Astrocyte (in vitro differentiated cells and primary cell): ENCODE measurements around the gene TUT7. TPM values are rescaled to one million over a fixed set of nuclear protein-coding genes. Genes with fewer than 3 reads are reported as not detected.

Experiments used
- DNase-seq: peaks from one replicate; pipeline ENCODE4 v3.0.0-alpha.2; 2010; ENCODE audit warnings: low read depth
- FAIRE-seq: peaks from 2 replicates; lab custom pipeline; 2011; peaks lifted over from hg19 to GRCh38; lab: Jason Lieb, UNC
- H2AFZ ChIP-seq: 2 replicates; pipeline ENCODE4 v1.6.0; 2012; ENCODE audit warnings: low read depth, low read length, inconsistent platforms
- H3K27ac ChIP-seq: 2 replicates; pipeline ENCODE4 v1.5.1; 2011; ENCODE audit warnings: low read depth, low read length, inconsistent platforms
- H3K27me3 ChIP-seq: 2 replicates; pipeline ENCODE4 v1.6.0; 2011; ENCODE audit warnings: low read length, inconsistent platforms; ENCODE audit not compliant: insufficient read depth
- H3K36me3 ChIP-seq: 2 replicates; pipeline ENCODE4 v1.5.1; 2011; ENCODE audit warnings: low read length, inconsistent platforms; ENCODE audit not compliant: insufficient read depth
- H3K4me1 ChIP-seq: 2 replicates; pipeline ENCODE4 v1.5.1; 2011; ENCODE audit warnings: low read length, inconsistent platforms; ENCODE audit not compliant: insufficient read depth
- H3K4me2 ChIP-seq: 2 replicates; pipeline ENCODE4 v1.6.0; 2012; ENCODE audit warnings: low read length, inconsistent platforms
- H3K4me3 ChIP-seq: 2 replicates; pipeline ENCODE4 v1.5.1; 2011; ENCODE audit warnings: low read depth, mild to moderate bottlenecking, low read length, inconsistent platforms; ENCODE audit not compliant: insufficient read depth
- H3K79me2 ChIP-seq: 2 replicates; pipeline ENCODE4 v1.6.0; 2012; ENCODE audit warnings: mild to moderate bottlenecking, low read length, inconsistent platforms; ENCODE audit not compliant: insufficient read depth
- H3K9ac ChIP-seq: 2 replicates; pipeline ENCODE4 v1.6.0; 2012; ENCODE audit warnings: mild to moderate bottlenecking, low read length, inconsistent platforms
- H3K9me3 ChIP-seq: 2 replicates; pipeline ENCODE4 v1.5.1; 2012; ENCODE audit warnings: low read depth, mild to moderate bottlenecking, low read length, inconsistent platforms; ENCODE audit not compliant: insufficient read depth
- H4K20me1 ChIP-seq: 2 replicates; pipeline ENCODE4 v1.6.0; 2012; ENCODE audit warnings: low read length, inconsistent platforms; ENCODE audit not compliant: insufficient read depth
- H3K27ac Mint-ChIP-seq: one replicate; pipeline ENCODE4 v1.8.0; 2021; ENCODE audit warnings: mild to moderate bottlenecking, mixed read lengths; ENCODE audit not compliant: unreplicated experiment
- H3K27me3 Mint-ChIP-seq: one replicate; pipeline ENCODE4 v1.8.0; 2021; ENCODE audit warnings: low read depth, mixed read lengths; ENCODE audit not compliant: unreplicated experiment
- H3K36me3 Mint-ChIP-seq: one replicate; pipeline ENCODE4 v1.8.0; 2021; ENCODE audit warnings: low read depth, mixed read lengths; ENCODE audit not compliant: unreplicated experiment
- H3K4me1 Mint-ChIP-seq: one replicate; pipeline ENCODE4 v1.8.0; 2021; ENCODE audit warnings: low read depth, mixed read lengths; ENCODE audit not compliant: unreplicated experiment
- H3K4me3 Mint-ChIP-seq: one replicate; pipeline ENCODE4 v1.8.0; 2021; ENCODE audit warnings: mild to moderate bottlenecking, moderate library complexity, mixed read lengths; ENCODE audit not compliant: unreplicated experiment
- H3K9me3 Mint-ChIP-seq: one replicate; pipeline ENCODE4 v1.8.0; 2021; ENCODE audit warnings: mild to moderate bottlenecking, mixed read lengths; ENCODE audit not compliant: unreplicated experiment
- EZH2 ChIP-seq: IDR thresholded peaks from 2 replicates; pipeline ENCODE4 v1.6.1; 2012; ENCODE audit warnings: mild to moderate bottlenecking, low read length, inconsistent platforms; ENCODE audit not compliant: insufficient read depth
- total RNA-seq: library from RNA; stranded (reverse); gene quantifications from 2 replicates; pipeline ENCODE4 v1.2.1, GENCODE V29; 2021
- TF ChIP-seq, protein P1 (sequence below): IDR thresholded peaks from 2 replicates; pipeline ENCODE4 v1.5.1; 2011; ENCODE audit warnings: low read depth, mild to moderate bottlenecking, inconsistent platforms, low read length, moderate library complexity; ENCODE audit not compliant: insufficient read depth

Gene TUT7
- total RNA-seq, 1 donor from 2014 or later, result 24.8 TPM

DNA sequence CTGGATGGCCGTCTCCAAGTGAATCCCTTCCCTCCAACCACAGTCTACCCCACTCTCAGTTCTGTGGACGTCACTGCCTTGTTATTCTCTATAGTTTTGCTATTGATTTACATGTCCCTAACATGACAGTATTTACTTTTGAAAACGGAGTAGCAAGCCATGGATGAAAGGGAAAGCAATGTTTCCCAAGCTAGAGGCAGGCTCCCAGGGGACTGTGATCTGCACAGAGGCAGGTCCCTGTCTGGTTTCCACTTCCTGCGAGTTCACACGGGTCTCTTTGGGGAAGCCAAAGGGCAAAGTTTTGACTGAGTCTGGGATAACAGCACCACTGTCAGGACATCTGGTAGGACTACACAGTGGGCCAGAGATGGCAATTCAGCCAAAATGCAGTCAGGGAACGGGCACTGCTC is 107.5 kb downstream of the TUT7 start:
- Histone ChIP-seq H3K27me3 (no peaks in the 10 kb centered on the region), H3K27ac (no peak overlapping the region), H3K4me3 (no peak overlapping the region), H3K9me3 (no peaks in the 10 kb centered on the region), H3K4me2 (peak overlapping the region; percentile 23), H3K4me1 (no peaks in the 10 kb centered on the region), H3K36me3 (no peaks in the 10 kb centered on the region), H4K20me1 (no peaks in the 10 kb centered on the region), H2AFZ (peak overlapping the region; percentile 32), H3K9ac (no peak overlapping the region), H3K79me2 (no peaks in the 10 kb centered on the region)
- Mint-ChIP-seq H3K9me3 (peaks cover 2% of the 10 kb centered on the region), H3K4me3 (no peak overlapping the region), H3K36me3 (peaks cover 3% of the 10 kb centered on the region), H3K27ac (no peak overlapping the region), H3K27me3 (no peaks in the 10 kb centered on the region), H3K4me1 (peaks cover 3% of the 10 kb centered on the region)
- DNase-seq (no peak), FAIRE-seq (no peak)
- TF ChIP-seq, protein P1, sequence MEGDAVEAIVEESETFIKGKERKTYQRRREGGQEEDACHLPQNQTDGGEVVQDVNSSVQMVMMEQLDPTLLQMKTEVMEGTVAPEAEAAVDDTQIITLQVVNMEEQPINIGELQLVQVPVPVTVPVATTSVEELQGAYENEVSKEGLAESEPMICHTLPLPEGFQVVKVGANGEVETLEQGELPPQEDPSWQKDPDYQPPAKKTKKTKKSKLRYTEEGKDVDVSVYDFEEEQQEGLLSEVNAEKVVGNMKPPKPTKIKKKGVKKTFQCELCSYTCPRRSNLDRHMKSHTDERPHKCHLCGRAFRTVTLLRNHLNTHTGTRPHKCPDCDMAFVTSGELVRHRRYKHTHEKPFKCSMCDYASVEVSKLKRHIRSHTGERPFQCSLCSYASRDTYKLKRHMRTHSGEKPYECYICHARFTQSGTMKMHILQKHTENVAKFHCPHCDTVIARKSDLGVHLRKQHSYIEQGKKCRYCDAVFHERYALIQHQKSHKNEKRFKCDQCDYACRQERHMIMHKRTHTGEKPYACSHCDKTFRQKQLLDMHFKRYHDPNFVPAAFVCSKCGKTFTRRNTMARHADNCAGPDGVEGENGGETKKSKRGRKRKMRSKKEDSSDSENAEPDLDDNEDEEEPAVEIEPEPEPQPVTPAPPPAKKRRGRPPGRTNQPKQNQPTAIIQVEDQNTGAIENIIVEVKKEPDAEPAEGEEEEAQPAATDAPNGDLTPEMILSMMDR, result no peak
- no peak for TF ChIP-seq EZH2

DNA sequence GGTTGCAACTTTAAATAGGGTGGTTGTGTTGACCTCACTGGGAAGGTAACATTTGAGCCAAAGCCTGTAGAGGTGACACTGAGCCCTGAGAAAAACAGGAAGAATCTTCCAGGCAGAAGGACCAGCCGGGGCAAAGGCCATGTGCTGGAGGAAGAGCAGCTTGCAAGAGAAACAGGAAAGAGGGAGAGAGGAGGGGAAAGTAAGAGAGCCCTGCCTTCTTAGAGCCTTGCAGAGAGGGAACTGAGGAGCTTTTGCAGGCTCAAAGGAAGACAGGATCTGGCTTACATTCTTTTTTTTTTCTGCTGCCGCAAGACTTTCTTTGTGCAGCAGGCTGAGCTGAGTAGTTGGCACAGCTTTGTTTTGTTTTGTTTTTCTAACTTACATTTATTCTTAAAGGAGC is 112.1 kb downstream of the TUT7 start:
- H3K4me3 Mint-ChIP-seq, result no peak overlapping the region
- H3K27ac Mint-ChIP-seq, result no peak overlapping the region
- Histone ChIP-seq H3K36me3 (no peaks in the 10 kb centered on the region), H3K9ac (no peak overlapping the region), H3K79me2 (no peaks in the 10 kb centered on the region), H2AFZ (no peak overlapping the region), H3K27me3 (no peaks in the 10 kb centered on the region), H4K20me1 (no peaks in the 10 kb centered on the region), H3K4me1 (no peaks in the 10 kb centered on the region), H3K9me3 (no peaks in the 10 kb centered on the region), H3K27ac (no peak overlapping the region), H3K4me2 (no peak overlapping the region), H3K4me3 (no peak overlapping the region)
- no peaks in the 10 kb centered on the region for H3K36me3 Mint-ChIP-seq
- no peaks in the 10 kb centered on the region for H3K9me3 Mint-ChIP-seq
- no peaks in the 10 kb centered on the region for H3K27me3 Mint-ChIP-seq
- DNase-seq, result no peak
- TF ChIP-seq, protein P1, result no peak
- no peak for TF ChIP-seq EZH2
- FAIRE-seq, result no peak
- peaks cover 3% of the 10 kb centered on the region for H3K4me1 Mint-ChIP-seq

DNA sequence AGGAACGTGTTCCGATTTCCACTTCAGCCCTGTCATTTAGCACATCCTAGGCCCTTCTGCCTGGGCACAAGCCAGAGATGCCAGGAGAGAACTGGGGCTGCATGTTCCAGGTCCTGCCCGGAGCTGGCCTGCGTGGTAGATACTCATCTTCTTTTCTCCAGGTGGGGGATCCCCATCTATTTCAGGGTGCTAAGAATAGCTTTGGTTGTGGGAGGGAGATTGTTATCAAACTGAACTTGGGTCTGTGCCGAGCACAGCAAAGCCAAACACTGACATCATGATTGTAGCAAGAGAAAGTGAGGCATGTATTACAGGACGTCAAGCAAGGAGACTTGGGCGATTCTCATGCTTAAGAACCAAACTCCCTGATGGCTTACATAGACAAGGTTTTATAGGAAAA is 113.0 kb downstream of the TUT7 start:
- H3K36me3 Mint-ChIP-seq, result no peaks in the 10 kb centered on the region
- no peak overlapping the region for H3K27ac Mint-ChIP-seq
- no peaks in the 10 kb centered on the region for H3K27me3 Mint-ChIP-seq
- H3K79me2 ChIP-seq, result no peaks in the 10 kb centered on the region
- no peaks in the 10 kb centered on the region for H3K27me3 ChIP-seq
- no peaks in the 10 kb centered on the region for H3K4me1 ChIP-seq
- no peak for TF ChIP-seq EZH2
- TF ChIP-seq, protein P1, result no peak
- H2AFZ ChIP-seq, result no peak overlapping the region
- no peak overlapping the region for H3K27ac ChIP-seq
- FAIRE-seq (no peak), DNase-seq (no peak)
- no peak overlapping the region for H3K9ac ChIP-seq
- H3K4me1 Mint-ChIP-seq, result peaks cover 3% of the 10 kb centered on the region
- no peaks in the 10 kb centered on the region for H3K9me3 Mint-ChIP-seq
- no peaks in the 10 kb centered on the region for H4K20me1 ChIP-seq
- no peak overlapping the region for H3K4me2 ChIP-seq
- no peaks in the 10 kb centered on the region for H3K9me3 ChIP-seq
- H3K4me3 ChIP-seq, result no peak overlapping the region
- H3K36me3 ChIP-seq, result no peaks in the 10 kb centered on the region
- H3K4me3 Mint-ChIP-seq, result no peak overlapping the region
